GM19452 (cell line): ENCODE measurements around the gene MEF2C.

Source experiments
- ATAC-seq: cut with Tn5 transposase; IDR thresholded peaks from one replicate; pipeline ENCODE4 v1.9.1; 2021; ENCODE audit not compliant: unreplicated experiment

Gene MEF2C

GRCh38 chr5:88729084-88729828 lies 153.7 kb downstream of the MEF2C start:
- peak; percentile 41 for ATAC-seq

DNA sequence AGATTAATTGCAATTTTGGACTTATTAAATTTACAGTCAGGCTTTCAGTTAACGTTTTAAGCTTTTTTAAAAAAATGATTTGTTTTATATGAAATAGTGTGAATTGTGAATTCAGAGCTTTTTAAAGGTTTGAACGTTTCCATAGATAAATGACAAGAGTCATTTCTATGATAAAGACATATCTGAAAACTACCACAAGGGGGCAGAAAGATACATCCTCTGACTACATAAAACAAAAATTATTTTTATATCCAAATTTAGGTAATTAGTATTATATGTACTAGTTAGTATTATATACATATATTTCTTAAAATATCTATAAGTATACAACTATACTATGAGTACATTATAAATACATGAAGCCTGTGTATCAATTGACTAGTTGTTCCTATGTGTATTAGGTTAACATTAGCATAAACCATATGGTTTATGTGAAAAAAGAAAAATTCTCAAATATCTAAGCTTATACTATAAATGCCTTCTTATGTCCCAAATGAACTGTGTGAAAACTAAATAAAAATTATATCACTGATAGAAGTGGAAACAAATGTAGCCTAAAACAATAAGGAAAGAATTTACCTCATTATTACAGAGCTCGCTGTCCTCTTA lies 155.2 kb downstream of the MEF2C start:
- no peak for ATAC-seq

- ATAC-seq = no peak
Observed at GRCh38 chr5:88725454-88725853, 157.5 kb downstream of the MEF2C start.

DNA sequence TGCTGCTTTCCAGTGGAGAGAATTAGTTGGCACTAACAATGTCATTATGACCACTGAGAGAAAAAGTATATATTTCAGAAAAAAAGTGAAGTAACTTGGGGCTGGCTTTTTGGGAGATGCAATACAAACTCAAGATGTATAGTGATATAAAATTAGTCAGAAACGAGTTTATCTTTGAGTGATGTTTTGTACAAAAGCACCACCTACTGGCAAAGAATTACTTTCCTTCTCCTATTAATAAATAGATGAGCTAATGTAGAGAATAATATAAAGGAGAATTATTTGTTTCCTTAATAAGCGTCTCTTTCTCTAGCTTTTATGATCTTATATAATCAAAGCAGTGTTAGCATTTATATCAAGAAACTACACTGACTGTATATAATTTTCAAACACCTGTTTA lies 158.8 kb downstream of the MEF2C start:
- ATAC-seq = no peak

DNA sequence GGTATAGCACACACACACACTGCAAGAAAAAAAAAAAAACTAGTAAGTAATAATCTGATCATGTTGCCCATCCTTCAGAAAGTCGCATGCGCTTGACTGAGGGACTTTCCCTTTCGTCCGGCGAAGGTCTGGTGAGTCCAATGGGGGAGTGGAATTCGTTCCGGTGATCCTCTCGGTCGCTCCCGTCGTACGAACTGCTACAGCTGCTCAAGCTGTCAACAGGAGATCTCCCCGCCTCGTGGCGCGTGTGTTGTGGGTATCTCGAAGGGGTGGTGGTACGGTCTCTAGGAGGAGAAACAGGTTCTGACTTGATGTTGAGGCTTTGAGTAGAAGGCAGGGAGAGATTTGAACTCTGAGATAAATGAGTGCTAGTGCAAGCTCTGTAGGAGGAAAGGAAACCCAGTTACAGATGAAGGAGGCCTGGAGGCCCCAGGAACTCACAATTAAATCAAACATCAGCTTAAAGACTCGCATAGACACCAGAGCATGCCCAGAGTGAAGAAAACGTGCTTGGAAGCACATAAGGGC lies 160.4 kb downstream of the MEF2C start:
- no peak for ATAC-seq

- no peak for ATAC-seq
Observed at GRCh38 chr5:88719434-88719833, 163.6 kb downstream of the MEF2C start.

DNA sequence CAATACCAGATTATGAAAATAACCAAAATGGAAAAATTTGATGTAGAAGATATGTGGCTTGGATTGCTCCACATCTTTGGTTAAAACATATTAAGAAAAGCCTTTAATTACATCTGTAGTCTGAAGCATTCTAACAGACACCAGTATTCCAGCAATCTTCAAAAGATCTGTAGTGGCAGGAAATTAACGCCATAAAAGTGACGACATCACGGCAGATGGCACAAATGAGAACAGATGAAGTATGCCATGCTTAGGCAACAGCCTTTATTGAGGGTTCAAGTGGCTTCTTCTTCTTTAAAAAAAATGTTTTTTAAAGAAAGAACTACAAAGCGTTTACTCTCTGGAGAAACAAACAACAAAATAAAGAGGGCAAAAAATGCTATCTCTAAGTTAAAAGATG lies 164.2 kb downstream of the MEF2C start:
- ATAC-seq = no peak

DNA sequence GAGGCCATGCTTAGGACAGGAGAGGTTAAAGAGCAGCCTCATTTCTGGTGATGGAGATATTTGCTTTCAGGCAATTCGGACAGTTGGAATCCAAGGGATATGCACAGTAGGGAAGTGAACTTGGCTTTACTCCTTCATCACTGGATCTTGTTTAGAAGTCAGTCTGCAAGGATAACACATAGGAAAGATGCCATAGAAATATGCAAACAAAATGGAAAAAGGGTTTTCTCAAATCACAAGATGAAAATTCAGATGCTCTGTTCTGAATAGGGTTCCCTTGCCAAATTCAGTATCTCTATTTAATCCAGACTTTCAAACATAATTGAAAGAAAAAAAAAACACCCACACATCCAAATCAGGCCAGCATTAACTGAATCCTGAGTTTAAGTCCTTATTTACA lies 166.9 kb downstream of the MEF2C start:
- ATAC-seq = no peak

GRCh38 chr5:88715503-88715902 lies 167.5 kb downstream of the MEF2C start:
- ATAC-seq = no peak

GRCh38 chr5:88713818-88714217 lies 169.2 kb downstream of the MEF2C start:
- no peak for ATAC-seq

GRCh38 chr5:88708682-88709398 lies 174.1 kb downstream of the MEF2C start:
- ATAC-seq = no peak

DNA sequence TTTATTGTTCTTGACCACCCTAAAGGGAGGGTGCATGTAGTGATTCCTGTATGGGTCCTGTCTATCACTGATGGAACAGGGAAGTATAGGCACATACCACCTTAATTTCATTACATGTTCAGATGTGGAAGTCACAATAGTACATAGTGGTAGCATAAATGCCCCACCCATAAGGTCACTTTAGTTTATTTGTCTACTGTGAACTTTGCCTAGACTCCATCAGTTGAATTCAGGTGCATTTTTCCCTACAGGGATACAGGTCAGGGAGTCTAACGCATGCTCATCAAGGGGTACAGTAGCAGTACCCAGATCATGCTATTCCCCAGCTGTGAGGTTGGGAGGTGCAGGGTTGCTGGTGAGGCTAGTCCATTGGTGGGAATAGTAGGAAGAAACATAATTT lies 175.0 kb downstream of the MEF2C start:
- no peak for ATAC-seq

GRCh38 chr5:88707216-88707965 lies 175.6 kb downstream of the MEF2C start:
- ATAC-seq = no peak

GRCh38 chr5:88702332-88702731 lies 180.7 kb downstream of the MEF2C start:
- no peak for ATAC-seq

- ATAC-seq = no peak
Observed at GRCh38 chr5:88700121-88700520, 182.9 kb downstream of the MEF2C start.

- ATAC-seq = no peak
Observed at GRCh38 chr5:88698290-88698689, 184.7 kb downstream of the MEF2C start.

- ATAC-seq = no peak
Observed at GRCh38 chr5:88696466-88696865, 186.5 kb downstream of the MEF2C start.

GRCh38 chr5:88695931-88696330 lies 187.1 kb downstream of the MEF2C start:
- no peak for ATAC-seq

GRCh38 chr5:88695232-88695631 lies 187.8 kb downstream of the MEF2C start:
- ATAC-seq = no peak

DNA sequence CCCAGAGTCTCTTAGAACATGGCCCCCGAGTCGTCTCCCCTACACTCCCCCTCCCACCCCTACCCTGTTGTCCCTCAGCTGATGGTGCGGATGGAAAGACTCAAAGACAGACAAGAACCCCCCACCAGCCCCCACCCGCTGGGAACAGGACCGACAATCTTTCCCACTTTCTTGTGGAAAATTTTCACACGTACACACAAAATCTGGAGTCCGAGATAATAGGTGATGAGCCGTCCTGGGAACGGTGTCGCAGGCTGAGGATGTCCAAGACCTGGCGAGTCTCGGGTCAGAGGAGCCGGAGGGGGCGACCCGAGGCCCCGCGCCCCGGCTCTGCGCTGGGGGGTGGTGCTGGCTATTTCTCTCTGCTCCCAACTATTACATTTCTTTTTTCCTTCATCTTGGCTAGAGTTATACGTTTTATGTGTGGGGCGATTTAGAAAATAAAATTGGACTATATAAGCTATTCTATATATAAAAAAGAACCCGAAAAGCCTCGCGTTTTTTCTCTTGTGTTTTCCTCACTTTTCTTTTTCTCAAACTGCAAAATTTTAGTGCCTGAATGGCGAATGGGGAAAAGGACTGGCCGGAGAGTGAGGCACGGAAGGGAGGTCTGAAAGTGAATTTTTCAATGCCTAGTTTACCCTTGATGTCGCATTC lies 188.8 kb downstream of the MEF2C start:
- no peak for ATAC-seq
